ENCODE data around the gene NUDT16L1.

Gene NUDT16L1

DNA sequence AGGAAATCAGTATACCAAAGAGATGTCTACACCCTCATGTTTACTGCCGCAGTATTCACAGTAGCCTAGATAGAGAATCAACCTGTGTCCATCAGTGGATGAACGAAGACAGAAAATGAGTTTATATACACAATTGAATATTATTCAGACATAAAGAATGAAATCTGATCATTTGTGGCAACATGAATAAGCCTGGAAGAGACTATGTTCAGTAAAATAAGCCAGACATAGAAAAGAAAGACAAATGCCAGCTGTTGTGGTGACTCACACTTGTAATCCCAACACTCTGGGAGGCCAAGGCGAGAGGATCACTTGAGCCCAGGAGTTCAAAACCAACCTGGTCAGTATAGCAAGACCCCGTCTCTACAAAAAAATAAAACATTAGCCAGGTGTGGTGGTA is 16.1 kb downstream of the NUDT16L1 start:
- Histone ChIP-seq H3K4me3 (replicated peaks; ENCODE audit: insufficient read depth, low read length) (no peak overlapping the region), H3K27ac (replicated peaks) (no peak overlapping the region), H3K27me3 (ENCODE audit: insufficient read depth, poor library complexity, severe bottlenecking) (no peaks in the 10 kb centered on the region)
- TF ChIP-seq, protein P1, sequence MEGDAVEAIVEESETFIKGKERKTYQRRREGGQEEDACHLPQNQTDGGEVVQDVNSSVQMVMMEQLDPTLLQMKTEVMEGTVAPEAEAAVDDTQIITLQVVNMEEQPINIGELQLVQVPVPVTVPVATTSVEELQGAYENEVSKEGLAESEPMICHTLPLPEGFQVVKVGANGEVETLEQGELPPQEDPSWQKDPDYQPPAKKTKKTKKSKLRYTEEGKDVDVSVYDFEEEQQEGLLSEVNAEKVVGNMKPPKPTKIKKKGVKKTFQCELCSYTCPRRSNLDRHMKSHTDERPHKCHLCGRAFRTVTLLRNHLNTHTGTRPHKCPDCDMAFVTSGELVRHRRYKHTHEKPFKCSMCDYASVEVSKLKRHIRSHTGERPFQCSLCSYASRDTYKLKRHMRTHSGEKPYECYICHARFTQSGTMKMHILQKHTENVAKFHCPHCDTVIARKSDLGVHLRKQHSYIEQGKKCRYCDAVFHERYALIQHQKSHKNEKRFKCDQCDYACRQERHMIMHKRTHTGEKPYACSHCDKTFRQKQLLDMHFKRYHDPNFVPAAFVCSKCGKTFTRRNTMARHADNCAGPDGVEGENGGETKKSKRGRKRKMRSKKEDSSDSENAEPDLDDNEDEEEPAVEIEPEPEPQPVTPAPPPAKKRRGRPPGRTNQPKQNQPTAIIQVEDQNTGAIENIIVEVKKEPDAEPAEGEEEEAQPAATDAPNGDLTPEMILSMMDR (IDR thresholded peaks at IDR 0.05; ENCODE audit: insufficient read depth, low read length) = no peak
- TF ChIP-seq SPI1 (IDR thresholded peaks at IDR 0.05; ENCODE audit: borderline replicate concordance, low read depth) (no peak), GABPA (IDR thresholded peaks at IDR 0.05; ENCODE audit: low read depth) (no peak), POLR2AphosphoS5 (IDR thresholded peaks at IDR 0.05; ENCODE audit: low read depth) (no peak)
- TF ChIP-seq, protein P2, sequence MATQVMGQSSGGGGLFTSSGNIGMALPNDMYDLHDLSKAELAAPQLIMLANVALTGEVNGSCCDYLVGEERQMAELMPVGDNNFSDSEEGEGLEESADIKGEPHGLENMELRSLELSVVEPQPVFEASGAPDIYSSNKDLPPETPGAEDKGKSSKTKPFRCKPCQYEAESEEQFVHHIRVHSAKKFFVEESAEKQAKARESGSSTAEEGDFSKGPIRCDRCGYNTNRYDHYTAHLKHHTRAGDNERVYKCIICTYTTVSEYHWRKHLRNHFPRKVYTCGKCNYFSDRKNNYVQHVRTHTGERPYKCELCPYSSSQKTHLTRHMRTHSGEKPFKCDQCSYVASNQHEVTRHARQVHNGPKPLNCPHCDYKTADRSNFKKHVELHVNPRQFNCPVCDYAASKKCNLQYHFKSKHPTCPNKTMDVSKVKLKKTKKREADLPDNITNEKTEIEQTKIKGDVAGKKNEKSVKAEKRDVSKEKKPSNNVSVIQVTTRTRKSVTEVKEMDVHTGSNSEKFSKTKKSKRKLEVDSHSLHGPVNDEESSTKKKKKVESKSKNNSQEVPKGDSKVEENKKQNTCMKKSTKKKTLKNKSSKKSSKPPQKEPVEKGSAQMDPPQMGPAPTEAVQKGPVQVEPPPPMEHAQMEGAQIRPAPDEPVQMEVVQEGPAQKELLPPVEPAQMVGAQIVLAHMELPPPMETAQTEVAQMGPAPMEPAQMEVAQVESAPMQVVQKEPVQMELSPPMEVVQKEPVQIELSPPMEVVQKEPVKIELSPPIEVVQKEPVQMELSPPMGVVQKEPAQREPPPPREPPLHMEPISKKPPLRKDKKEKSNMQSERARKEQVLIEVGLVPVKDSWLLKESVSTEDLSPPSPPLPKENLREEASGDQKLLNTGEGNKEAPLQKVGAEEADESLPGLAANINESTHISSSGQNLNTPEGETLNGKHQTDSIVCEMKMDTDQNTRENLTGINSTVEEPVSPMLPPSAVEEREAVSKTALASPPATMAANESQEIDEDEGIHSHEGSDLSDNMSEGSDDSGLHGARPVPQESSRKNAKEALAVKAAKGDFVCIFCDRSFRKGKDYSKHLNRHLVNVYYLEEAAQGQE (IDR thresholded peaks at IDR 0.05; ENCODE audit: insufficient replicate concordance, low read depth) = no peak
- DNase-seq (ENCODE audit: low read depth in 1 of 2, low spot score in 1 of 2) = no peak

DNA sequence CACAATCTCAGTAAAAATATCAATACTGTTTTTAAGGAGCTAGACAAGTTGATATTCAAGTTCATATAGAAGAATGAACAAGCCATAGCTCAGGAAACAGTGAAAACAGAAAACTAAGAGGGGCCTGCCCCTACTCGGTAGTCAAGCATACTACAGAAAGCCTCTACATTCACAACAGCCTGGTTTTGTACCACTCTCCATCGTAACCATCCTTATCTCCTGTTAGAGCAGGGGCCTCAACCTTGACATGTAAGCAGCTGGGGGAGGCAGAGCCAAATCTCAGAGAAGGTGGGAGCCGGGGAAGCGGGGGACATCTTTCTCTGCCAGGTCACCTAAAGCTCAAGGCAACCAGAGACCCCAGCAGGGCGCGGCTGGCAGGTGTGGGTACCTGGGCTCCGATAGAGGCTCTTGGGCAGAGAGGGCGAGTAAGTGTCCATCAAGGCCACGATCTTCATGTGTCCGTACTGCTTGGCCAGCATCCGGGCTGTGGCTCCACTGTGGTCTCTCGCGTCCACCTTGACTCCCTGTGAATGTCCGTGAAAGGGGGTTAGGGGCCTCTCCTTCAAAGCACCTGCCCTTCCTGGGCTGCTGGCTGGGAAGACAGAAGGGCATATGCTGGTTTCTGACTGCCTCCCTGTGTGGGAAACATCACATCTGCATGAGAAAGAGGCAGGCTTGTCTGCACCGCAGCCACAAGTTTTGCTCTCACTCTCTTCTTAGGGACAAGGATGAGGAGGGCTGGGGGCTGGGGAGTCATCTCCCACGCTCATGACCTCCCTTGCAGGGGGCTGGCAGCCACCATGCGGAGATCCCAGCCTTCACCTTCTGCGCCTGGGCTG is 20.5 kb downstream of the NUDT16L1 start:
- no peak for DNase-seq (ENCODE audit: low read depth in 1 of 2, low spot score in 1 of 2)
- H3K4me3 ChIP-seq (replicated peaks; ENCODE audit: insufficient read depth, low read length) = no peak overlapping the region
- no peaks in the 10 kb centered on the region for H3K27me3 ChIP-seq (ENCODE audit: insufficient read depth, poor library complexity, severe bottlenecking)
- H3K27ac ChIP-seq (replicated peaks) = no peak overlapping the region
- TF ChIP-seq POLR2AphosphoS5 (IDR thresholded peaks at IDR 0.05; ENCODE audit: low read depth) (no peak), SPI1 (IDR thresholded peaks at IDR 0.05; ENCODE audit: borderline replicate concordance, low read depth) (no peak), GABPA (IDR thresholded peaks at IDR 0.05; ENCODE audit: low read depth) (no peak)
- TF ChIP-seq, protein P2 (IDR thresholded peaks at IDR 0.05; ENCODE audit: insufficient replicate concordance, low read depth) = no peak
- TF ChIP-seq, protein P1 (IDR thresholded peaks at IDR 0.05; ENCODE audit: insufficient read depth, low read length) = no peak

DNA sequence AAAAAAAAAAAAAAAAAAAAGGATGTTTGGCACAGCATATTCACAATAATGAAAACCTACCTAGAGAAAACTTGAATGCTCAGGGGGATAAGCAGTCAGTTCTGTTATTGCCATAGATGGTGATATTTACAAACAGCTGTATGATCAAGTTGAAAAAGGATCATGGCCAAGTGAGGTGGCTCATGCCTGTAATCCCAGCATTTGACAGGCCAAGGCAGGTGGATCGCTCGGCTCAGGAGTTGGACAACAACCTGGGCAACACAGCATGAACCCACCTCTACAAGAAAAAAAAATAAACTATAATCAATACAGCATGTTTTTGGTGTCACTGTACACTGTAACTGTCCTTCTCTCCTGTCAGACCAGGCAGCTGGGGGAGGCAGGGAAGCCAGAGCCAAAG is 21.6 kb downstream of the NUDT16L1 start:
- TF ChIP-seq, protein P1 (IDR thresholded peaks at IDR 0.05; ENCODE audit: insufficient read depth, low read length) = no peak
- TF ChIP-seq, protein P2 (IDR thresholded peaks at IDR 0.05; ENCODE audit: insufficient replicate concordance, low read depth) = no peak
- TF ChIP-seq POLR2AphosphoS5 (IDR thresholded peaks at IDR 0.05; ENCODE audit: low read depth) (no peak), SPI1 (IDR thresholded peaks at IDR 0.05; ENCODE audit: borderline replicate concordance, low read depth) (no peak), GABPA (IDR thresholded peaks at IDR 0.05; ENCODE audit: low read depth) (no peak)
- Histone ChIP-seq H3K4me3 (replicated peaks; ENCODE audit: insufficient read depth, low read length) (no peak overlapping the region), H3K27ac (replicated peaks) (no peak overlapping the region), H3K27me3 (ENCODE audit: insufficient read depth, poor library complexity, severe bottlenecking) (no peaks in the 10 kb centered on the region)
- no peak for DNase-seq (ENCODE audit: low read depth in 1 of 2, low spot score in 1 of 2)
